OCI-LY1 (cell line): ENCODE measurements around the gene PPARD.
"Not testable (repeated sequence)": the region's sequence is repeated elsewhere in the genome, so short reads cannot be mapped to it uniquely, and the experiment has no call there.

Source experiments
- H2AFZ ChIP-seq: fragments of 200-600 bp; sonication (generic), shearing (Covaris generic); 2 replicates; pipeline ENCODE4 v1.6.0; 2014; ENCODE audit warnings: antibody characterized with exemption, mild to moderate bottlenecking, low read length
- H3F3A ChIP-seq: fragments of 200-600 bp; sonication (generic), shearing (Covaris generic); 2 replicates; pipeline ENCODE4 v1.6.0; 2014; ENCODE audit warnings: mild to moderate bottlenecking, antibody characterized with exemption, low read length, moderate library complexity; ENCODE audit not compliant: insufficient read depth
- H3K27ac ChIP-seq: fragments of 200-600 bp; sonication (generic); 2 replicates; pipeline ENCODE4 v1.5.1; 2014; ENCODE audit warnings: low read length, mixed run types, mild to moderate bottlenecking, low read depth; ENCODE audit not compliant: poor library complexity, severe bottlenecking
- H3K27me3 ChIP-seq: fragments of 200-600 bp; sonication (generic); 2 replicates; pipeline ENCODE4 v1.6.0; 2014; ENCODE audit warnings: antibody characterized with exemption, mild to moderate bottlenecking, low read length, moderate library complexity; ENCODE audit not compliant: insufficient read depth
- H3K36me3 ChIP-seq: fragments of 200-600 bp; sonication (generic); 2 replicates; pipeline ENCODE4 v1.6.1; 2014; ENCODE audit warnings: mild to moderate bottlenecking, antibody characterized with exemption, low read length, moderate library complexity, mixed read lengths; ENCODE audit not compliant: insufficient read depth
- H3K4me1 ChIP-seq: fragments of 200-600 bp; sonication (generic); 2 replicates; pipeline ENCODE4 v1.5.1; 2014; ENCODE audit warnings: mild to moderate bottlenecking, low read length, moderate library complexity; ENCODE audit not compliant: insufficient read depth, severe bottlenecking
- H3K4me2 ChIP-seq: fragments of 200-600 bp; sonication (generic), shearing (Covaris generic); 2 replicates; pipeline ENCODE4 v1.6.1; 2014; ENCODE audit warnings: low read length
- H3K4me3 ChIP-seq: fragments of 200-600 bp; sonication (generic); 2 replicates; pipeline ENCODE4 v1.5.1; 2014; ENCODE audit warnings: low read length, low read depth, mild to moderate bottlenecking, mixed read lengths; ENCODE audit not compliant: poor library complexity, severe bottlenecking
- H3K79me2 ChIP-seq: fragments of 200-600 bp; shearing (Covaris generic); 2 replicates; pipeline ENCODE4 v1.6.1; 2016; ENCODE audit warnings: mixed run types, low read length, mixed read lengths; ENCODE audit not compliant: insufficient read depth
- H3K9ac ChIP-seq: fragments of 200-600 bp; sonication (generic), shearing (Covaris generic); 2 replicates; pipeline ENCODE4 v1.6.1; 2014; ENCODE audit warnings: mild to moderate bottlenecking, low read length, mixed read lengths
- H3K9me2 ChIP-seq: fragments of 200-600 bp; sonication (generic), shearing (Covaris generic); 2 replicates; pipeline ENCODE4 v1.6.1; 2014; ENCODE audit warnings: low read depth, mild to moderate bottlenecking, low read length, mixed read lengths
- H3K9me3 ChIP-seq: fragments of 200-600 bp; shearing (Covaris generic); 2 replicates; pipeline ENCODE4 v1.6.1; 2014; ENCODE audit warnings: low read length, mixed read lengths
- H4K20me1 ChIP-seq: fragments of 200-600 bp; sonication (generic), shearing (Covaris generic); 2 replicates; pipeline ENCODE4 v1.6.0; 2016; ENCODE audit warnings: mild to moderate bottlenecking, low read length; ENCODE audit not compliant: insufficient read depth
- EZH2 ChIP-seq: fragments of 200-600 bp; sonication (generic), shearing (Covaris generic); IDR thresholded peaks from 2 replicates; pipeline ENCODE4 v1.8.0; 2017; ENCODE audit warnings: borderline replicate concordance, mixed run types, mild to moderate bottlenecking, antibody characterized with exemption, low read length, moderate library complexity, mixed read lengths
- TF ChIP-seq, protein P1 (sequence below): fragments of 200-600 bp; sonication (generic), shearing (Covaris generic); IDR thresholded peaks from 2 replicates; pipeline ENCODE4 v1.5.1; 2017; ENCODE audit warnings: mild to moderate bottlenecking, antibody characterized with exemption, low read length, moderate library complexity, mixed read lengths

Gene PPARD

DNA sequence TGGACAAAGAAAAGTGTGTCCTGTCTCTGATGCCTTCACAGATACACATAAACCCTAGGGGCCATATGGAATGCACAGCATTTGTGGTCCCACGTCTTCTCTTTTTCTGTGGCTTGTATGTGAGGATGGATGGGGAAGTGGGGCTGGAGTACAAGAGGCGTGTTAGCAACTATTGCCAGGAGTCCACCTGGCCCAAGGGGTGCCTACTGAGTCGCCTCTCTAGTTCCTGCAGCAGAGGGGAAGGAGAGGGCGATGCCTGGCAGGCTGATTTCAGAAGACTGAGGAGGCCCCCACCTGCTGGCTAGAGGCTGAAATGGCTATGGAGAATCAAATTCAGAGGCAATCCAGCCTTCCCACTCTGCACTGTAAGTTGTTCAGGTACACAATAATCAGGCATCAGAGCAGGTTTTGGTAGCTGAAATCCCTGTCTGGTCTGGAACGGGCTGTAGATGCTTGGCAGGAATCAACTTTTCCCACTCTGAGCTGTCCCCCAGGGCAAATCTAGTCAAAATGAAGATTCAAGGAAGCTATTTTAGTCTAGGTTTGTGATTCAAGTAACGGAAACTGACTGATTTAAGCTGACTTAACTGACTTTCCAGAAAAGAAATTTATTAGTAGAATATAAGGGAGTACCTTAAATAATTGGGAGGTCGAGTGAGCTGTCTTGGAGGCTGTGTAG, 14.9 kb upstream of the PPARD start:
- no peak overlapping the region for H3K9ac ChIP-seq
- H2AFZ ChIP-seq: no peak overlapping the region
- H3K27ac ChIP-seq: no peak overlapping the region
- peaks cover 6% of the 10 kb centered on the region; the same call in 1 of the 2 replicates for H3K36me3 ChIP-seq
- H3K27me3 ChIP-seq: no peaks in the 10 kb centered on the region
- H4K20me1 ChIP-seq: no peaks in the 10 kb centered on the region
- TF ChIP-seq, protein P1, sequence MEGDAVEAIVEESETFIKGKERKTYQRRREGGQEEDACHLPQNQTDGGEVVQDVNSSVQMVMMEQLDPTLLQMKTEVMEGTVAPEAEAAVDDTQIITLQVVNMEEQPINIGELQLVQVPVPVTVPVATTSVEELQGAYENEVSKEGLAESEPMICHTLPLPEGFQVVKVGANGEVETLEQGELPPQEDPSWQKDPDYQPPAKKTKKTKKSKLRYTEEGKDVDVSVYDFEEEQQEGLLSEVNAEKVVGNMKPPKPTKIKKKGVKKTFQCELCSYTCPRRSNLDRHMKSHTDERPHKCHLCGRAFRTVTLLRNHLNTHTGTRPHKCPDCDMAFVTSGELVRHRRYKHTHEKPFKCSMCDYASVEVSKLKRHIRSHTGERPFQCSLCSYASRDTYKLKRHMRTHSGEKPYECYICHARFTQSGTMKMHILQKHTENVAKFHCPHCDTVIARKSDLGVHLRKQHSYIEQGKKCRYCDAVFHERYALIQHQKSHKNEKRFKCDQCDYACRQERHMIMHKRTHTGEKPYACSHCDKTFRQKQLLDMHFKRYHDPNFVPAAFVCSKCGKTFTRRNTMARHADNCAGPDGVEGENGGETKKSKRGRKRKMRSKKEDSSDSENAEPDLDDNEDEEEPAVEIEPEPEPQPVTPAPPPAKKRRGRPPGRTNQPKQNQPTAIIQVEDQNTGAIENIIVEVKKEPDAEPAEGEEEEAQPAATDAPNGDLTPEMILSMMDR: peak; percentile 75
- no peak for TF ChIP-seq EZH2
- no peaks in the 10 kb centered on the region for H3K9me3 ChIP-seq
- peaks cover 16% of the 10 kb centered on the region for H3K4me1 ChIP-seq
- no peak overlapping the region for H3K4me3 ChIP-seq
- H3K79me2 ChIP-seq: no peaks in the 10 kb centered on the region
- no peaks in the 10 kb centered on the region for H3K9me2 ChIP-seq
- H3F3A ChIP-seq: no peaks in the 10 kb centered on the region
- no peak overlapping the region for H3K4me2 ChIP-seq

DNA sequence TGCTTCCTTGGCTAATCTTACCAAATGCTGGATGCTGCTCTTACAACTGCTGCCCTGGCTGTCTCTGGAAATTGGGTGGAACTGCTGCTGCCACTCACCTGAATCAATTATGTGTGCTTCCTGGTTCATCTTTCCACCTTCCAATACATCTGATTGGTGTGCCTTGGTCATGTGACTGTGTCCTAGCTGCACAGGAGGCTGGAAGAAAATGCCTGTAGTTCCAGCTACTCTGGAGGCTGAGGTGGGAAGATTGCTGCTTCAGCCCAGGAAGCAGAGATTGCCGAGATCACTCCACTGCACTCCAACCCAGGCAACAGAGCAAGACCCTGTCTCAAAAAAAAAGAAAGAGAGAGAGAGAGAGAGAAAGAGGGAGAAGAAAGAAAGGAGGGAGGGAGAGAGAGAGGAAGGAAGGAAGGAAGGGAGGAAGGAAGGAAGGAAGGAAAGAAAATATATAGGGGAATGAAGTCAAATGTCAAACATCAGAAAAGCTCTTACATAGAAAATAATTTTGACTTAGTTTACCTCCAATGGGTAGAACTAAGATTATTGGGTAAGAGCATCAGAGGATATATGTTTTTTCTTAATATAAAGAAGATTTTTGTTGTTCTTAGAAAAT, 14.1 kb upstream of the PPARD start:
- Histone ChIP-seq H2AFZ (no peak overlapping the region), H3K9me2 (no peaks in the 10 kb centered on the region), H3K9ac (no peak overlapping the region), H3K4me3 (no peak overlapping the region), H3F3A (no peaks in the 10 kb centered on the region), H3K79me2 (no peaks in the 10 kb centered on the region), H3K4me2 (no peak overlapping the region), H4K20me1 (no peaks in the 10 kb centered on the region), H3K4me1 (peaks cover 16% of the 10 kb centered on the region), H3K9me3 (no peaks in the 10 kb centered on the region), H3K27me3 (no peaks in the 10 kb centered on the region), H3K27ac (no peak overlapping the region), H3K36me3 (no peaks in the 10 kb centered on the region)
- TF ChIP-seq EZH2: no peak
- TF ChIP-seq, protein P1: no peak

DNA sequence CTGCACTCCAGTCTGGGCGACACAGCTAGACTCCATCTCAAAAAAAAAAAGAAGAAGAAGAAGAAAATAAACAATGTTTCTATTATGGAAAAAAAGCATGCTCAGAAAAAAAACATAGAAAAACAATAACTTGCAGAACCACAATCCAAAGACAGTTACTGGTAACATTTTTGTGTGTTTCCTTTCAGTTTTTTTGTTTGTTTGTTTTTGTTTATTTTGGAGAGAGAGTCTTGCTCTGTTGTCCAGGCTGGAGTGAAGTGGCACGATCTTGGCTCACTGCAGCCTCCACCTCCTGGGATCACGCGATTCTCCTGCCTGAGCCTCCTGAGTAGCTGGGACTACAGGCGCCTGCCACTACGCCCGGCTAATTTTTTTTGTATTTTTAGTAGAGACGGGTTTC, 13.4 kb upstream of the PPARD start:
- not testable (repeated sequence) for H3K4me2 ChIP-seq, H3K27ac ChIP-seq, H3K79me2 ChIP-seq, H3K4me3 ChIP-seq, H4K20me1 ChIP-seq, H3K36me3 ChIP-seq, H3K9me2 ChIP-seq, H3K27me3 ChIP-seq, H2AFZ ChIP-seq, H3F3A ChIP-seq, H3K9ac ChIP-seq, H3K9me3 ChIP-seq
- peaks cover 16% of the 10 kb centered on the region for H3K4me1 ChIP-seq
